Measurements from ENCODE around the gene TIGD7.

GRCh38 chr16:3349175-3349574 lies 43.9 kb upstream of the TIGD7 start:
- no peak for TF ChIP-seq CTCF (IDR thresholded peaks at IDR 0.05)
- TF ChIP-seq POLR2A (IDR thresholded peaks at IDR 0.05), result no peak

All from transverse colon (tissue), 3 donors.